Endothelial cell of umbilical vein (primary cell): ENCODE data around the gene UHMK1. TPM values are rescaled to one million over a fixed set of nuclear protein-coding genes. Genes with fewer than 3 reads are reported as not detected.

Source experiments
- BruUV-seq: library from RNA; stranded (reverse); fragments of 400-500 nt; replicated peaks from 2 replicates; lab custom pipeline; 2021; lab: Mats Ljungman, UMichigan
- CTCF ChIA-PET: fragments of 300-600, 350-600 bp; sonication (Branson Sonifier 250); formaldehyde crosslinking; loops from one replicate; lab custom pipeline; 2021; ENCODE audit warnings: antibody characterized with exemption, inconsistent platforms; lab: Charles Lee
- POLR2A ChIA-PET: fragments of 300-600, 350-600 bp; sonication (Branson Sonifier 250); formaldehyde crosslinking; loops from one replicate; lab custom pipeline; 2021; ENCODE audit warnings: antibody characterized with exemption, inconsistent platforms; lab: Charles Lee
- DNase-seq: peaks from one replicate; pipeline ENCODE4 v3.0.0-alpha.2; 2011; ENCODE audit warnings: low read depth, low spot score
- FAIRE-seq: peaks from 2 replicates; lab custom pipeline; 2011; peaks lifted over from hg19 to GRCh38; lab: Jason Lieb, UNC
- H2AFZ ChIP-seq: 2 replicates; pipeline ENCODE4 v1.6.0; 2012; ENCODE audit warnings: low read depth, low read length, control low read depth, inconsistent platforms
- H3K27ac ChIP-seq: 2 replicates; pipeline ENCODE4 v1.5.1; 2011; ENCODE audit warnings: low read depth, mild to moderate bottlenecking, control low read depth, low read length, moderate library complexity; ENCODE audit not compliant: insufficient read depth
- H3K27me3 ChIP-seq, 2 experiments: 2 replicates each; pipeline versions ENCODE4 v1.6.0 to v1.6.1; 2011; ENCODE audit warnings: low read length in 2 of 2, mixed read lengths in 1 of 2; ENCODE audit not compliant: control insufficient read depth in 2 of 2, insufficient read depth in 2 of 2
- H3K36me3 ChIP-seq, 2 experiments: 2 replicates in 1 of 2; 3 replicates in 1 of 2; pipeline ENCODE4 v1.5.1; 2011; ENCODE audit warnings: low read length in 2 of 2, mild to moderate bottlenecking in 1 of 2, moderate library complexity in 1 of 2; ENCODE audit not compliant: control insufficient read depth in 2 of 2, insufficient read depth in 2 of 2; ENCODE audit errors: extremely low read depth in 1 of 2
- H3K4me1 ChIP-seq: 3 replicates; pipeline ENCODE4 v1.5.1; 2011; ENCODE audit warnings: mild to moderate bottlenecking, low read length; ENCODE audit not compliant: control insufficient read depth, insufficient read depth; ENCODE audit errors: extremely low read depth
- H3K4me2 ChIP-seq: 2 replicates; pipeline ENCODE4 v1.6.1; 2011; ENCODE audit warnings: low read length, control low read depth, mixed read lengths; ENCODE audit not compliant: insufficient read depth
- H3K4me3 ChIP-seq, 3 experiments: fragments of 200-600 bp in 1 of 3; sonication (generic), shearing (Covaris generic) in 1 of 3; replicated peaks in 1 of 3; 2 replicates each; pipeline ENCODE4 v1.5.1; 2011 to 2016; ENCODE audit warnings: control low read depth in 3 of 3, low read length in 3 of 3, mild to moderate bottlenecking in 2 of 3, inconsistent platforms in 1 of 3, low read depth in 1 of 3, moderate library complexity in 1 of 3; ENCODE audit not compliant: insufficient read depth in 1 of 3
- H3K79me2 ChIP-seq: 2 replicates; pipeline ENCODE4 v1.6.0; 2012; ENCODE audit warnings: low read length, inconsistent platforms; ENCODE audit not compliant: control insufficient read depth, insufficient read depth
- H3K9ac ChIP-seq: replicated peaks from 2 replicates; pipeline ENCODE3; 2011; ENCODE audit warnings: low read length, control low read depth; ENCODE audit not compliant: insufficient read depth; ENCODE audit errors: extremely low read depth
- H3K9me1 ChIP-seq: replicated peaks from 3 replicates; pipeline ENCODE4 v1.6.0; 2011; ENCODE audit warnings: mild to moderate bottlenecking, low read length; ENCODE audit not compliant: control insufficient read depth, insufficient read depth; ENCODE audit errors: extremely low read depth
- H3K9me3 ChIP-seq: replicated peaks from 2 replicates; pipeline ENCODE4 v1.5.1; 2012; ENCODE audit warnings: low read length, inconsistent platforms; ENCODE audit not compliant: control insufficient read depth, insufficient read depth
- H4K20me1 ChIP-seq: replicated peaks from 2 replicates; pipeline ENCODE3; 2011; ENCODE audit warnings: mild to moderate bottlenecking, low read length; ENCODE audit not compliant: control insufficient read depth, insufficient read depth; ENCODE audit errors: extremely low read depth
- EZH2 ChIP-seq: IDR thresholded peaks from 2 replicates; pipeline ENCODE4 v1.6.1; 2012; ENCODE audit warnings: borderline replicate concordance, low read depth, mild to moderate bottlenecking, moderate library complexity, low read length, inconsistent platforms; ENCODE audit not compliant: severe bottlenecking
- FOS ChIP-seq: IDR thresholded peaks from 2 replicates; pipeline ENCODE4 v1.6.1; 2011; ENCODE audit warnings: mild to moderate bottlenecking, low read length, moderate library complexity, borderline replicate concordance; ENCODE audit not compliant: insufficient read depth
- GATA2 ChIP-seq: IDR thresholded peaks from 2 replicates; pipeline ENCODE4 v1.7.0; 2011; ENCODE audit warnings: low read depth, mild to moderate bottlenecking, moderate library complexity, mixed read lengths, low read length; ENCODE audit not compliant: insufficient read length, insufficient read depth
- JUN ChIP-seq: IDR thresholded peaks from 2 replicates; pipeline ENCODE4 v1.6.1; 2011; ENCODE audit warnings: borderline replicate concordance, low read depth; ENCODE audit not compliant: insufficient read length, insufficient read depth
- MAX ChIP-seq: IDR thresholded peaks from 2 replicates; pipeline ENCODE4 v1.6.1; 2011; ENCODE audit not compliant: insufficient read depth, insufficient read length
- MYC ChIP-seq: IDR thresholded peaks from one replicate; pipeline ENCODE4 v1.6.1; 2011; ENCODE audit warnings: mild to moderate bottlenecking, low read depth, low read length
- POLR2A ChIP-seq: IDR thresholded peaks from 2 replicates; pipeline ENCODE4 v1.6.1; 2012; ENCODE audit warnings: low read depth, mild to moderate bottlenecking, control low read depth, low read length
- POLR2AphosphoS5 ChIP-seq: IDR thresholded peaks from 2 replicates; pipeline ENCODE4 v1.6.1; 2012; ENCODE audit warnings: low read depth, mild to moderate bottlenecking, control low read depth, low read length, moderate library complexity; ENCODE audit not compliant: insufficient read depth
- dilution Hi-C: fragments of 300-500 bp; cut with MboI; formaldehyde crosslinking; loops from one replicate; pipeline ENCODE4 v1.15.0; 2019; ENCODE audit warnings: low sequenced_read_pairs; ENCODE audit not compliant: extremely low pct_ligation_motif_present
- intact Hi-C: fragments of 100-400 bp; cut with micrococcal nuclease; formaldehyde crosslinking; loops from one replicate; pipeline ENCODE4 v1.10.0; 2022
- polyA plus RNA-seq, 4 experiments: library from polyadenylated mRNA; depleted of rRNA in 3 of 4; stranded (reverse) in 3 of 4; unstranded in 1 of 4; fragments of >200 nt; gene quantifications; 2 replicates each; pipeline versions ENCODE4 v1.2.1 to v1.2.3, GENCODE V29; 2011 to 2012; ENCODE audit warnings: missing spikeins in 1 of 4
- total RNA-seq: library from RNA; stranded (reverse); gene quantifications from 2 replicates; pipeline ENCODE4 v1.2.3, GENCODE V29; 2021
- TF ChIP-seq, protein P1 (sequence below), 2 donors: IDR thresholded peaks; 1 replicate in 1 of 2; 2 replicates in 1 of 2; pipeline ENCODE4 v1.5.1; 2011; ENCODE audit warnings: low read length in 2 of 2, mild to moderate bottlenecking in 2 of 2, moderate library complexity in 2 of 2, control low read depth in 1 of 2, inconsistent platforms in 1 of 2, low read depth in 1 of 2; ENCODE audit not compliant: insufficient read depth in 1 of 2; ENCODE audit errors: extremely low read depth in 1 of 2

Gene UHMK1
- total and polyA plus RNA-seq, 2 donors (not counting 3 experiments of a cell fraction or from before 2014, with no cell fraction given), result 9.2 to 35.0 TPM

DNA sequence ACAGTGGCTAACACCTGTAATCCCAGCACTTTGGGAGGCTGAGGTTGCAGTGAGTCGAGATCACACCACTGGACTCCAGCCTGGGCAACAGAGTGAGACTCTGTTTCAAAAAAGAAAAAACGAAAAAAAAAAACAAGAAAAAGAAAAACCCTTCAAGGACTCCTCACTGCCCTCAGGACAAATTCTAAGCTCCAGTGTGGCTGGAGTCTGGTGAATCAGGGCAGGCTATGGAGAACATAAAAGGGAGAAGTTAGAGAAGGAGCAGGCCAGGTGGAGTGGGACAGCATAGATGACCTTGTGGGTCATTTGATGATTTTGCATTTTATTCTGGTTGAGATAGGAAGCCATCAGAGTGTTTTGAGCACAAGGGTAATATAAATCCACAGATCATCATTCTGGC lies 51.4 kb downstream of the UHMK1 start:
- POLR2A ChIA-PET, result no interaction called here

More for the DNA sequence above, 51.4 kb downstream of the UHMK1 start:
- no peak for DNase-seq
- Histone ChIP-seq H3K9ac (no peak overlapping the region), H3K4me3 (no peak overlapping the region), H3K27me3 (no peaks in the 10 kb centered on the region), H4K20me1 (no peaks in the 10 kb centered on the region), H3K27ac (no peak overlapping the region), H3K79me2 (no peaks in the 10 kb centered on the region), H2AFZ (no peak overlapping the region), H3K36me3 (no peaks in the 10 kb centered on the region), H3K9me1 (no peaks in the 10 kb centered on the region), H3K4me2 (no peak overlapping the region), H3K4me1 (no peaks in the 10 kb centered on the region), H3K9me3 (no peaks in the 10 kb centered on the region)
- no peak for TF ChIP-seq EZH2
- TF ChIP-seq POLR2A, result no peak
- TF ChIP-seq MYC, result no peak
- TF ChIP-seq JUN, result no peak
- no peak for TF ChIP-seq GATA2
- no peak for TF ChIP-seq POLR2AphosphoS5
- TF ChIP-seq FOS, result no peak
- TF ChIP-seq, protein P1, sequence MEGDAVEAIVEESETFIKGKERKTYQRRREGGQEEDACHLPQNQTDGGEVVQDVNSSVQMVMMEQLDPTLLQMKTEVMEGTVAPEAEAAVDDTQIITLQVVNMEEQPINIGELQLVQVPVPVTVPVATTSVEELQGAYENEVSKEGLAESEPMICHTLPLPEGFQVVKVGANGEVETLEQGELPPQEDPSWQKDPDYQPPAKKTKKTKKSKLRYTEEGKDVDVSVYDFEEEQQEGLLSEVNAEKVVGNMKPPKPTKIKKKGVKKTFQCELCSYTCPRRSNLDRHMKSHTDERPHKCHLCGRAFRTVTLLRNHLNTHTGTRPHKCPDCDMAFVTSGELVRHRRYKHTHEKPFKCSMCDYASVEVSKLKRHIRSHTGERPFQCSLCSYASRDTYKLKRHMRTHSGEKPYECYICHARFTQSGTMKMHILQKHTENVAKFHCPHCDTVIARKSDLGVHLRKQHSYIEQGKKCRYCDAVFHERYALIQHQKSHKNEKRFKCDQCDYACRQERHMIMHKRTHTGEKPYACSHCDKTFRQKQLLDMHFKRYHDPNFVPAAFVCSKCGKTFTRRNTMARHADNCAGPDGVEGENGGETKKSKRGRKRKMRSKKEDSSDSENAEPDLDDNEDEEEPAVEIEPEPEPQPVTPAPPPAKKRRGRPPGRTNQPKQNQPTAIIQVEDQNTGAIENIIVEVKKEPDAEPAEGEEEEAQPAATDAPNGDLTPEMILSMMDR (IDR thresholded peaks at IDR 0.05; ENCODE audit: extremely low read depth in 1 of 2, insufficient read depth in 1 of 2, low read depth in 1 of 2, low read length in 2 of 2), result no peak
- TF ChIP-seq MAX, result no peak
- CTCF ChIA-PET, result interaction anchor here (1.4 kb wide), 1 partner anchor 10 kb away, joined by 3 read pairs; no protein-coding TSS in a partner anchor
- intact Hi-C loops (no loop called here), dilution Hi-C loops (no loop called here)
- BruUV-seq, result no TSS peak
- FAIRE-seq, result peak; percentile 31
